Measurements from ENCODE around the gene ACP2.

- no peak for TF ChIP-seq CTCF (IDR thresholded peaks at IDR 0.05; ENCODE audit: low read length)
- TF ChIP-seq EZH2 (IDR thresholded peaks at IDR 0.05; ENCODE audit: borderline replicate concordance, low read length): no peak
Observed at GRCh38 chr11:47268448-47269001, 19.9 kb upstream of the ACP2 start.
